Measurements from ENCODE around the gene HERC6.
"Not testable (repeated sequence)": the region's sequence is repeated elsewhere in the genome, so short reads cannot be mapped to it uniquely, and the experiment has no call there.

The HERC6 gene

DNA sequence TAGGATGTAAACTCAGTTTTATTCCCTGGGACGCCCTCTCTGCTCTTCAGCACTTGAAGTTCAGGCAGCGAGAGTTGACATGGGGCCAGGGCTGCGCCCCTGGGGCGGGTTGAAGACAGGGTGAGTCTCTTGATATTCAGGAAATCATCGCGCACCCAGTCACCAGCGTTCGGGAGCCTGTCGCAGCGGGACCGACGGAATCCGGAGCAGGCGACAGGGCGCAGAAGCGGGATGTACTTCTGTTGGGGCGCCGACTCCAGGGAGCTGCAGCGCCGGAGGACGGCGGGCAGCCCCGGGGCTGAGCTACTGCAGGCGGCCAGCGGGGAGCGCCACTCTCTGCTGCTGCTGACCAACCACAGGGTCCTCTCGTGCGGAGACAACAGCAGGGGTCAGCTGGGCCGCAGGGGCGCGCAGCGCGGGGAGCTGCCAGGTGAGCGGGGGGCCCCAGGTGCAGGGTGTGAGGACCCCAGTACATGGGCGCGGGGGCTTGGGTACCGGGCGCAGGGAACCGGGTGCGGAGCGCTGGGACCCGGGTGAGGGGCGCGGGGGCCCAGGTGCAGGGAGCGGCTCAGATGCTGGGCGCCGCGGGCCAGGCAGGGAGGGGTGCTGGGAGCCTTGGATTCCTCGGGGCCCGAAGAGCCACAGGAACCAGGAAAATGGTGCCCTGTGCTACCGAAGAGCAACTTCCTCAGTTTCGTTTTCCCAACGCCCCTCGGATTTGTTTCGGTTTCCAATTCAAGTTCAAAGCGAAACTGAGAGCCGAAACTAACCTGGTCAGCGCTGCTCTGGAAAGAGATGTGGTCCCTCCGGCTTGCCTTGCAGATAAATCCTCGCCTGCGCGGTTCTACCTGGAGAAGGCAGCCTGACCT lies at the start of gene HERC6:
TSS of gene HERC6 (plus strand) at position 162 of the 869 bp plus-strand sequence. CDS start at position 232, 70 bp downstream.
- DNase-seq (ENCODE audit: low read depth in 2 of 3, low spot score in 1 of 3): peak; percentile 69 to 76 (median 70)

DNA sequence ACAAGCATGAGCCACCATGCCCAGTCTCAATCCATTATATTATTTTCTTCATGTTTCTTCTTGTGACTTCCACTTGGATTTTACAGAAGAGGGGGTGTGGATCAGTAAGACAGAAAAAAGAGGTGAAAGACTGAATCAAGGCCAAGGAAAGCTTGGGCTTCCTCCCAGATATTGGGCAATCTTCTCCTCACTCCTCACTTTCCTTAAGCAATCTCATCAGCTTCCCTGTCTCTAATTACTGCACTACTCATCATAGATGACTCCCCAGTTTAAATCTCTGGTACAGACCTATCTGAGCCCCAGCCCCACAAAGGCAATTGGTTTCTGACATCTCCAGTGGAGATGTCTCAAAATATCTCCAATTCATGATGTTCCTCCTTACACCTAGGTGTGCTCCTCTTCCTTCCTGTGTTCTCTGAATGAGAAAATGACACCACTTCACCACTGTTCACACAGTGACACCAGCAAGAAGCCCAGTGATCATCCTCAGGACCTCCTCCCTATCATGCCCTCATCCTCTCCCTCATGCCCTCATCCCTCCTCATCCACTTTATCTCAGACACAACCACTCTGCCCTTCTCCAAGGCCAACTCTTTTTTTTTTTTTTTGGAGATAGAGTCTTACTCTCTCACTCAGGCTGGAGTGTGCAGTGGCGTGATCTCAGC lies 44.8 kb upstream of the HERC6 start:
- DNase-seq (ENCODE audit: low read depth in 2 of 3, low spot score in 1 of 3): no peak

DNA sequence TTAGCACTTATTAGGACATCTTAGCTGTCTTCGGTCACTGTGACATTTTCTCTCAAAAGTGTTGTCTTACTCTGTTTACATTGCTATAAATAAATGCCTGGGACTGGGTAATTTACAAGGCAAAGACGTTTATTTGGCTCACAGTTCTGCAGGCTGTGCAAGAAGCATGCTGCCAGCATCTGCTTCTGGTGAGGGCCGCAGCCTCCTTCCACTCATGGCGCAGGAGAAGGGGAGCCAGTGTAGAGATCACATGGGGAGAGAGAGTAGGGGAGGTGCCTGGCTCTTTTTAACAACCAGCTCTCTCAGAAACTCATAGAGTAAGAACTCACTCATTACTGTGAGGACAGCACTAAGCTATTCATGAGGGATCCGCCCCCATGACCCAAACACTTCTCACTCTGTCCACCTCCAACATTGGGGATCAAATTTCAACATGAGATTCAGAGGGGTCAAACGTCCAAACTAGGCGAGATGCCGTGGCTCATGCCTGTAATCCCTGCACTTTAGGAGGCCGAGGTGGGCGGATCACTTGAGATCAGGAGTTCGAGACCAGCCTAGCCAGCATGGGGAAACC lies 43.5 kb upstream of the HERC6 start:
- no peak for DNase-seq (ENCODE audit: low read depth in 2 of 3, low spot score in 1 of 3)

DNA sequence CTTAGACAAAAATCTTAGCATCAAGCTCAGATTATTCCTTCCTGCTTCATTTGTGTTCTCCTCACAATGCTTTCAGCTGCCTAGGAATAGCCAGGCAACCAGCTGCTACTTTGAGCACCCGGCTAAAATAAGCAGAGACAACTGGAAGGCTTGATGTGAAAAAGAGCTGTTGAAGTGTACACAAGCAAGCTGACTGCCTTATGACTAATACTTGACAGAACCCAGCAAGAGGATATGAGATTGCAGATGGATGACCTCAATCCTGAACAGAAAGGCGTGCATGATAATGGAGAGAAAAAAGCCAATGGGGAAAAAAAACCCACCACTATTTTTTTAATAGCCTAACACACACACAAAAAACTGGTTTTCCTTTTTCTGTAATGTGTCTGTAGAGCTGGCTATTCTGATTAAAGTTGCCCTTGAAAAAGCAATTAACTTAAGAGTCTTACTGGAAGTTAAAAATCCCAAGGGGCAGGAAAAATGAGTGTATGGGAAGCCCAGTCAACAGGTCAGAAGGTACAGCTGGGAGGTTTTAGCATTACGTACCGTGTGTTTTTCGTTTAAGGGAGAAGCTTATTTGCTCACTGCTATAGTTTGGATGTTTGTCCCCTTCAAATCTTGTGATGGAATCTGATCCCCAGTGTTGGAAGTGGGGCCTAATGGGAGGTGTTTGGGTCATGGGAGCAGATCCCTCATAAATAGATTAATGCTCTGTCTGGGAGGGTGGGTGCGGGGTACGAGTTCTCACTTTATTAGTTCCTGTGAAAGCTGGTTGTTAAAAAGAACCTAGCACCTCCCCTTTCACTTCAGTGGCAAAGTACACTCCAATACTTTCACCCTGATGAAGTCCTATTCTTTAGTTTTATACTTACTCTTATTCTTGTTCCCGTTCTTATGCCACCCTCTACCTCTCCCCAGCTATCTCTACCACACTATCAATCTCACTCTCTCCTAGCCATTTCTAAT lies 37.1 kb upstream of the HERC6 start:
- no peak for DNase-seq (ENCODE audit: low read depth in 2 of 3, low spot score in 1 of 3)

DNA sequence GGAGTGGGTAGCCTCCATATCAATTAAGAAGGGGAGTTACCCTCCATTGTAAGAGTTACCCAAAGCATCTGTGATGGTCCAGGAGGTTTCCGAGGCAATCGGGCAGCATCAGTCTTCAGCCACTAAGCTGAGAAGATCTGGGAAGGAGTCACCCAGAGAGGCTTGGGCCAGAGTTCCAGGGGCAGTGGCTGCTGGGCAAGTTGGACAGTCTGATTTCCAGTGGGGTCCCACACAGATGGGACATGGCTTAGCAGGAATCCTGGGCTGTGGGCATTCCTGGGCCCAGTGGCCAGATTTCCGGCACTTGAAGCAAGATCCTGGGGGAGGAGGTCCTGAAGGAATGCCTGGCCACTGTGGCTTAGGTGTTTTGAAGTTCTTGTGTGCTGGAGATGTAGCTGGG lies 31.8 kb upstream of the HERC6 start:
- not testable (repeated sequence) for DNase-seq (ENCODE audit: low read depth in 2 of 3, low spot score in 1 of 3)

DNA sequence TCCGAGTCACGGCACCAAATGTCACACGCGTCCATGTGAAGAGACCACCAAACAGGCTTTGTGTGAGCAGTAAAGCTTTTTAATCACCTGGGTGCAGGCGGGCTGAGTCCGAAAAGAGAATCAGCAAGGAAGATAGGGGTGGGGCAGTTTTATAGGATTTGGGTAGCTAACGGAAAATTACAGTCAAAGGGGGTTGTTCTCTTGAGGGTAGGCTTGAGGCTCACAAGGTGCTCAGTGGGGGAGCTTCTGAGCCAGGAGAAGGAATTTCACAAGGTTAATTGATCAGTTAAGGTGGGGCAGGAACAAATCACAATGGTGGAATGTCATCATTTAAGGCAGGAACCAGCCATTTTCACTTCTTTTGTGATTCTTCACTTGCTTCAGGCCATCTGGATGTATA lies 29.9 kb upstream of the HERC6 start:
- DNase-seq (ENCODE audit: low read depth in 2 of 3, low spot score in 1 of 3): not testable (repeated sequence)

DNA sequence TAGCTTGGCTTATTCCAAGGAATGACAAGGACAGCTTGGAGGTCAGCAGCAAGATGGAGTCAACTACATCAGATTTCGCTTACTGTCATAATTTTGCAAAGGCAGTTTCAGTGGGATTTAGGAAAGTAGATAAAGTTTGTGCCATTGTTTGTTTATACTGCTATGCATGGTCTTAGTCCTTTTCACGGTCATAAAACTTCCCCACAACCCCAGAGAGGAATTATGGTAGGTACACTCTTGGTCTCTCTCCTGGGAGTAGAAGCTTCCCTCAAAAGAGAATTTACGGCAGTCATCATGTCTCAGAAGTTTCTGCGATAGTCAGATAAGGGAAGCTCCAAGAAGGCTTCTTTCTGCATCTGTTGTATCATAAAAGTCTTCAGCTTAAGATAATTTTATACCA lies 27.9 kb upstream of the HERC6 start:
- DNase-seq (ENCODE audit: low read depth in 2 of 3, low spot score in 1 of 3): no peak

DNA sequence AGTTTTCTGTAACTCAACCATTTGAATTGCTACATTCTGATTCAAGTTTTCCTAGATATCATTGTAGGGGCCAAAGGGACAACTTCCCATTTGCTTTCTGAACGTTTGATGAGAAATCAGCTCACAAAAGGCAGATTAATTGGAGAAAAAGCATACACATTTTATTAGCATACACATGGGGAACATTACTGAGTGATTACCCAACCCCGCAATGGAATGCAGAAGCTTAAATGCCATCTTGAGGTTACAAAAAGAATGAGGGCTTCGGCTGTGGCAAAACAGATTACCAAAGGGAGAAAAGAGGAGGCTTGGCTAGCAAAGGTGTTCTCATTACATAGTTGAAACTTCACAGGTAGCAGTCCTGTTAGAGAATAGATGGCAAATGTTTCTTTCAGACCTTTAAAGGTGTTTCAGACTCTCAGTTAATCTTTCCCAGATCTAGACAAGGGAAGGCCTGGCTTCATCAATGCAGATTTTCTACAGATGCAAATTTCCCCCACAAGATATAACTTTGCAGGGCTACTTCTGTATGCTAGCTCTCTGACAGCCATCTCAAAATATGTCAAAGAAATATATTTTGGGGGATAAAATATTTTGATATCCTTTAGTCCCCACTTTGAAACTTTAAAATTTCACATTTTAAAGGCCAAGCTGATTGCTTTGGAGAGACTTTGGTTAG lies 26.5 kb upstream of the HERC6 start:
- DNase-seq (ENCODE audit: low read depth in 2 of 3, low spot score in 1 of 3): no peak

DNA sequence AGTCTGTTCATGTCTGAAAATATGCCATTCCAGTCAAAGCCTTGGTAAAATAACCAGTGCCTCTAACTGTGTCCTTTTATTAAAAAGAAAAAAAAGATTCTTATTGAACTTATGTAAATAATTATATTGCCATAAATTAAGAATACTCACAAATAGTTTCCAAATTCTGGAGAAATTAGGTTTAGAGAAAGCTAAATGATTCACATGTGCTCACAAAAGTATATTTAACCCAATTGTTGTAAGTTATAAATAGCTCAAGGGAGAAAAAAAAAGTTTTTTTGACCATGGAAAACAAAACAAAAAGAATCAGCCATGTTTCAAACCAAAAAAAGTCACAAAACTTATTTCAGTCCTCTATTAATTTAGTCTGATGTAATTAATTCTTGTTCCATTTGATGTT lies 25.3 kb upstream of the HERC6 start:
- no peak for DNase-seq (ENCODE audit: low read depth in 2 of 3, low spot score in 1 of 3)

DNA sequence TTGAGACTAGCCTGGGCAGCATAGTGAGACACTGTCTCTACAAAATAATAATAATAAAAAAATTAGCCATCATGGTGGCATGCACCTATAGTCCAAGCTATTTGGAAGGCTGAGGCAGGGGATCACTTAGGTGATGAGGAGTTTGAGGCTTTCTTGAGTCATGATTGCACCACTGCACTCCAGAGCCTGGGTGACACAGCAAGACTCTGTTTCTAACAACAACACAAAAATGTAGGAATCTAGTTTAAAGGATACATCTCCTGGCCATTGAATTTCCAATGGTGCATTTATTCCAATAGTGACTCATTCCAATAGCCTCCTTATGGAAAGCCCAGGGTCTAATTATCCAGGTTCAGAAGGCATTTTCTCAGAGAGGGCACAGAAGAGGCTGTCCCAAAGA lies 21.9 kb upstream of the HERC6 start:
- DNase-seq (ENCODE audit: low read depth in 2 of 3, low spot score in 1 of 3): no peak

DNA sequence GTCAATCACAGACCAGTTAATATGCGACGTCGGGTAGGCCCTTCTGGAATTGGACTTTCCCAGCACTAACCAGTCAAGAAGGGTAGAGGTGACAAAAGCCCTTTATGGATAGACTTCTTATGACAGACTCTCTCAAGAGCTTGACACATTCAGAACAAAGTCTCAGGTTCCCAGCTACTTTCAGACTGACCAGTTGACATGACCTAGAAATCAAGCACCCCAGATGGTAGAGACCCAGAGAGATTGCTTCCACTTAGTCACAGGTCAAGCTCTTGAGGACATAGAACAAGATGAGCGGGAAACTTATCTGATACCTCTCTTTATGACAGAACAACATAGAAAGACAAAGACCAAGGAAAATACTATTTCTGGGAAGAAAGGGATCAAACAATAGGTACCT lies 21.4 kb upstream of the HERC6 start:
- DNase-seq (ENCODE audit: low read depth in 2 of 3, low spot score in 1 of 3): no peak

DNA sequence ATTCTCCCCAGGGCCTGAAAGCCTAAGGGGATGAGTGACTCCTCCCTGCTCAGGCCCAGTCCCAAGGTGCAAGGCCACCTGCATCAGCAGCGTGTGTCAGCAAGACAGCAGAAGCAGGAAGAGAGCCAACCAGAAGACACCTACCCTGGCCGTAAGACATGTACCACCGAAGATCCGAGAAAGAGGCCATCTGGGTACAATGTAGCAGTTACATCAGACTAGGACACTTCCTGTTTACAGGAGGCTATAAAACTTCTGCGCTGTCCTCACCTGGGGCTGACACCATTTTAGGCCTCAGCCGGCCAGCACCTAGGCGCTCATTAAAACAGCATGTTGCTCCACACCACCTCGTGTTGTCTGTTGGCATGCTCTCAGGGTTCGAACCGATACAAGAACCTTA lies 19.1 kb upstream of the HERC6 start:
- no peak for DNase-seq (ENCODE audit: low read depth in 2 of 3, low spot score in 1 of 3)

DNA sequence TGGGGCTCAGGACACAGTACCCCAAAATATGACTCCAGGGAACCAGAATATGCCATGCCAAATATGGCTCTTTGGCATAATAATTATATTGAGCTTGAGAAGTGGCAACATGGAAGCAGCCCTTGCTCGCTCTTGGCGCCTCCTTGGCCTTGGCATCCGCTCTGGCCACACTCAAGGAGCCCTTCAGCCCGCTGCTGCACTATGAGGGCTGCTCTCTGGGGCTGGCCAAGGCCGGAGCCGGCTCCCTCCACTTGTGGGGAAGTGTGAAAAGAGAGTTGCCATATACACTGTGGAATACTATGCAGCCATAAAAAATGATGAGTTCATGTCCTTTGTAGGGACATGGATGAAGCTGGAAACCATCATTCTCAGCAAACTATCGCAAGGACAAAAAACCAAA lies 18.4 kb upstream of the HERC6 start:
- DNase-seq (ENCODE audit: low read depth in 2 of 3, low spot score in 1 of 3): no peak

DNA sequence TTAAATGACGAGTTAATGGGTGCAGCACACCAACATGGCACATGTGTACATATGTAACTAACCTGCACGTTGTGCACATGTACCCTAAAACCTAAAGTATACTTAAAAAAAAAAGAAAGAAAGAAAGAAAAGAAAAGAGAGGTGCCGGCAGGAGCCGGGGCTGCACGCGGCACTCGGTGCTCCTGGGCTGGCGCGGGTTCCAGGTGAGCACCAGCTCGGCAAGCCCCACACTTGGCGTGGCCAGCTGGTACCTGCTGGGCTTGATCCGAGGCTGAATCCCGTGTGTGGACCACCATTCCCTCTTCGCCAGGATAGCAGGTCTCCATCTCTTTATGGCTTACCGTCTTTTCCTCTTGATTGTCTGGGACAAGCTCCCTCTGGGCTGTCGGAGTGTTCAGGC lies 17.9 kb upstream of the HERC6 start:
- DNase-seq (ENCODE audit: low read depth in 2 of 3, low spot score in 1 of 3): no peak

DNA sequence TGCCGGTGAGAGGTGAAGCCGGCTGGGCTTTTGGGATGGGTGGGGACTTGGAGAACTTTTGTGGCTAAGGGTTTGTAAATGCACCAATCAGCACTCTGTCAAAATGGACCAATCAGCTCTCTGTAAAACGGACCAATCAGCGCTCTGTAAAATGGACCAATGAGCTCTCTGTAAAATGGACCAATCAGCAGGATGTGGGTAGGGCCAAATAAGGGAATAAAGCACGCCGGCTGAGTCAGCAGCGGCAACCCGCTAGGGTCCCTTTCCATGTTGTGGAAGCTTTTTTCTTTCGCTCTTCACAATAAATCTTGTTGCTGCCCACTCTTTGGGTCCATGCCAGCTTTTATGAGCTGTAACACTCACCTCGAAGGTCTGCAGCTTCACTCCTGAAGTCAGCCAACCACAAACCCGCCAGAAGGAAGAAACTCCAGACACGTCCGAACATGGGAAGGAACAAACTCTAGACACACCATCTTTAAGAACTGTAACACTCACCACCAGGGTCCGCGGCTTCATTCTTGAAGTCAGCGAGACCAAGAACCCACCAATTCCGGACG lies 17.4 kb upstream of the HERC6 start:
- not testable (repeated sequence) for DNase-seq (ENCODE audit: low read depth in 2 of 3, low spot score in 1 of 3)

DNA sequence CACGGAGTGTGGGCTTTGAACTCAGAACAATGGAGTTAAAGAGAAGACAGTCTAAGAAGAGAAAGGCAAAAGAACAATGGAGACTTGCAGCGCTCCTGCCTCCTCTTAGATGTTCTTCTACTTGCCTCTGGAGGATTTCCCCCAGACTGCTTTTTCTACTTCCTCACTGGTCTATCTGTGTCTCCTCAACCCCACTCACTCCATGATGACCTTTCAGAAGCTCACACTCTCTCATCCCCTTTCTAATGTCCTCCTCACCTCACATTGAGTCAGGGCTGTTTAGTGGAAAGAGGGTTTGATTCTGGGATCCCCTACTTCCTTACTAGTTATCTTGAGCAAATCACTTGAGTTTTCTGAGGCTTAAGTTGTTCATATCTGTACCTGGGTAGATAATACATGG lies 12.2 kb upstream of the HERC6 start:
- DNase-seq (ENCODE audit: low read depth in 2 of 3, low spot score in 1 of 3): no peak

DNA sequence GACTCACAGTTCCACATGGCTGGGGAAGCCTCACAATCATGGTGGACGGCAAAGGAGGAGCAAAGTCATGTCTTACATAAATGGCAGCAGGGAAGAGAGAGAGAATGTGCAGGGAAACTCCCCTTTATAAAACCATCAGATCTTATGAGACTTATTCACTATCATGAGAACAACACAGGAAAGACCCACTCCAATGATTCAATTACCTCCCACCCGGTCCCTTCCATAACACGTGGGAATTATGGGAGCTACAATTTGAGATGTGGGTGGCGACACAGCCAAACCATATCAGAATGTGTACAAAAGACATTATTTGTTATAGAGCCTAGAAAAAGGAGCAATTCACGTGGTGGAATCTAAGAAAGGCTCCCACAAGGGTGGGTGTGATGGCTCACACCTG lies 10.8 kb upstream of the HERC6 start:
- DNase-seq (ENCODE audit: low read depth in 2 of 3, low spot score in 1 of 3): no peak

DNA sequence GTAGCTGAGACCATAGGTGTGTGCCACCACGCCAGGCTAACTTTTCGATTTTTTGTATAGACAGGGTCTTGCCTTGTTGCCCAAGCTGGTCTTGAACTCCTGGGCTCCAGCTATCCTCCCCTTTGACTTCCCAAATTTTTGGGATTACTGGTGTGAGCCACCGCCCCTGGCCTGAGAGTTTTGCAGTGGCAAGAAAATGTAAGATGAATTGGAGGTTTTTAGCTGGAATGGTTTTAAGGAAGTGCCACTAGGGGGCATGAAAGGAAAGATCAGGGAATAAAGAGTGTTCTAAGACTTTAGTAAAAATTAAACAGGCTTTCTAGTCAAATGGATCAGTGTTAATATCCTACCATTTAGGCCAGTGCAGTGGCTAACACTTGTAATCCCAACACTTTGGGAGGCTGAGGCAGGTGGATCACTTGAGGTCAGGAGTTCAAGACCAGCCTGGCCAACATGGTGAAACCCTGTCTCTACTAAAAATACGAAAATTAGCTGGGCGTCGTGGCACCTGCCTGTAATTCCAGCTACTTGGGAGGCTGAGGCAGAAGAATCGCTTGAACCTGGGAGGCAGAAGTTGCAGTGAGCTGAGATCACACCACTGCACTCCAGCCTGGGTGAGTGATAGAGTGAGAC lies 9.4 kb upstream of the HERC6 start:
- not testable (repeated sequence) for DNase-seq (ENCODE audit: low read depth in 2 of 3, low spot score in 1 of 3)

DNA sequence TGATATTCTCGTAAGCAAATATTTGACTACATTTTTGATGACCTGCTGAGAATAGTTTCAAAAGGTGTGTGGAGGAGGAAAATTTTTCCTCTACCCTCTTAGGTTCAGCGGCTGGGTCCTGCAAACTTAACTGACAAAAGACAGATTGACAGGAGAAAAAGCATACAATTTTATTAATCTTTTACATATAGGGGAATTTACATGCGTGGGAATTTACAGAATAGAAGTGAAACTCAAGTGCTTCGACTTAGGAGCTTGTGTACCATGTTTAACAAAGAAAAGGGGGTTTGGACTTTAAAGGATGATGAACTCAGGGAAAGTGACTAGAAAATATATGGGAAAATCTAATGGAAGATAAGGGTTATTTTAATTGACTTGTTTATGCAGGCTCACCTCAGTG lies 2.5 kb downstream of the HERC6 start:
- DNase-seq (ENCODE audit: low read depth in 2 of 3, low spot score in 1 of 3): no peak

DNA sequence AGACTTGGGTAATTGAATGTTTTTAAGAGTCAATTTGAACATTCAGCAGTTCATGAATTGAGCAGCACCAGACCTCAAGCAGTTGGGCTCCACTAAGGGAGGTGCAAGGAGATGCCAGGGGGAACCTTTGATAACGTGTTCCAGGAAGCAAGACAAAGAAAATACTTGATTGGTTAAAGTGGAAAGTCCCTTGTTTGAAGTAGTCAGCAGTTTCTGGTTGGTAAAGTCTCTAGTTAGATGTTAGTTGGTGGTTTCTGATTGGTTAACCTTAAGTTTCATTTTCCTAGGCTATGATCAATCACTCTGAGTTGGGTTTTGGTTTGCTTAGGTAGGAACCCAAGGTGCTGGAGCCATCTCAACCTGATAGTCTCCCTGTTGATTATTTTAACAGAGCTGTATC lies 4.0 kb downstream of the HERC6 start:
- peak; percentile 30 to 36 (median 32) for DNase-seq (ENCODE audit: low read depth in 2 of 3, low spot score in 1 of 3)

All from stimulated activated CD4-positive, alpha-beta T cell treated with anti-CD3 and anti-CD28 coated beads, Interleukin-12 subunit alpha, Interleukin-12 subunit beta, amount 100 ng/mL, for 48 hours (primary cell).